Stimulated activated CD4-positive, alpha-beta T cell treated with anti-CD3 and anti-CD28 coated beads, Interleukin-2, amount 100 ng/mL, for 4 hours (primary cell): ENCODE results near the gene ELAVL4.

Experiments used
- DNase-seq: peaks from one replicate; pipeline ENCODE4 v3.0.0-alpha.2; 2020; ENCODE audit warnings: low read depth

The ELAVL4 gene

GRCh38 chr1:50180367-50180766 is 71.6 kb downstream of the ELAVL4 start:
- no peak for DNase-seq

DNA sequence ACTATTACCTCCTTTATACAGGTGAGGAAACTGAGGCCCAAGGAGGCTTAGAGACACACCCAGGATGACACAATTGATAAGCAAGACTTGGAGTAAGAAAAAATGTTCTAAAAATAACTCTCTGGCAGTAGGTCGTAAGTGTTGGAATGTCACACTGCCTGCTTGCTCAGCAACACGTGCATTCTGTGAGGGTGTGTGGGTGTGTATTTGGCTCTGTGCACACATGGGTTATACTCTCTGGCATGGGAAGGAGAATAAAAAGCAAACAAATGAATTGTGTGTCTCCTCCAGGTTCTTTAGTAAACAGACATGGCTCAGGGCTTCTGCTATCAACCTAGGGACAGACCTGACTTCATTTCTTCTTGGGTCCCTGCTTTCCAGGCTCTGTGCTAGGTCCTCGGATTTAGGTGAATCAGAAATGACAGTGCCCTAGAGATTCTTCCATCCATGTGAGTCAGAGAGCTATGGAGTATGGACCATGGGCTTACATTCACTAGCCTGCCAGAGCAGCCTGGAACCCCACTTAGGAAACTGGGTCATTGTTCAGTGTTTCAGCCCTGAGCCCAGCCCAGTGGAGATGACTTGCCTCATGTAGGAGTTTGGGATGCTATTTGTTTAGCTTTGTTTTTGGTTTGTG is 72.4 kb downstream of the ELAVL4 start:
- no peak for DNase-seq

DNA sequence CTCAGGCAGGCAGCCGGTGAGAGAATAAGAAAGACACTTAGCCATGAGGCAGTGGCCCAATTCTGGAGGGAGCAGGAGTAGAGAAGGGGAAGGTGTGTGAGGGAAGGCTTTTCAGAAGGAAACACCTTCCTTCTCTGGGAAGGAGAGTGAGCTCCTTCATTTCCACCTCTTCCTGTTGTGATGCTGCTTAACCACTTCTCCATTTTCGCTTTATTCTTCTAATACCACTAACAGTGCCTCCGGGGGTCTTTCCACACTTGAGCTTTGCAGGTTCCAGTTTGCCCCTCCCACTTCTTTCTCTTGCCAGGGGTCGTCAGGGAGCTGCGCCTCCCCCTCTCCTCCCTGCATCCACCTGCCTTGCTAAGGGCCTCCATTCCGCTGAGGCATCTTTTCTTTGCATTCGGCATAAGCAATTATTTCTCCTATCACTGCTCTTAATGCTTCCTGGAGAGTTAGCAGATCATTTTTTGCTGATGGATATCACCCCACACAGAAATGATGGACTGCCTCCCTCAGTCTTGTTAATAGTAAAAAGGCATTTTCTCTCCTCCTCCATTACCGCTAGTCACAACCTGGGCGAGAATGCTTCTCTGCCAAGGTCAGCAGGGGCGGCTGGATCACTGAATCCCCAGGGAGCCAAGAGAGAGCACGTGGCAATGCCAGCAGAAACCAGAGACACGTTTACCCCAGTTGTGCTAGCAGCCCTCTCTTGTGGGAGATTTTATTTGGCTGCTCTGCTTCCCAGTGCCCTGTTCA is 74.8 kb downstream of the ELAVL4 start:
- no peak for DNase-seq

- no peak for DNase-seq
Measured at GRCh38 chr1:50189369-50189768, 80.6 kb downstream of the ELAVL4 start.

- no peak for DNase-seq
Measured at GRCh38 chr1:50193002-50193401, 84.3 kb downstream of the ELAVL4 start.

GRCh38 chr1:50195205-50195604 is 86.5 kb downstream of the ELAVL4 start:
- no peak for DNase-seq

- DNase-seq: no peak
Measured at GRCh38 chr1:50196081-50196480, 87.4 kb downstream of the ELAVL4 start.

GRCh38 chr1:50197216-50197615 is 88.5 kb downstream of the ELAVL4 start:
- DNase-seq: no peak

- no peak for DNase-seq
Measured at GRCh38 chr1:50208315-50208714, 99.6 kb downstream of the ELAVL4 start.

GRCh38 chr1:50208756-50209155 is 100.0 kb downstream of the ELAVL4 start:
- no peak for DNase-seq

DNA sequence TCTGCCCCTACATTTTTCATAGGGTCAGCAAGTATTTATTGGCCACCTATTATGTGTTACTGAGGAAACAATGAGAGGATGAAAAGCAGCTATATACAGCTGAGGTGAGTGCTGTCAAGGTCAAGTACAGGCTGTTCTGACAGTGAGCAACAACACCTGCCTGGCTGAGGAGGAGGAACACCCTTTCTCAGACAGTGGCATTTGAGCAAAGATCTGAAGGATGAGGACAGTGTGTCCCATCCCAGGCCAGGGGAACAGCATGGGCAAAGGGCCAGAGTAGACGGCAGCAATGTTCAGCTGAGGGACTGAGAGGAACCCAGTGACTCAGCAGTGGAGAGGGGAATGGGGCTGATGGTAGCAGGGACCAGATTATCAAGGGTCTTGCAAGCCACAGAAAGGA is 101.0 kb downstream of the ELAVL4 start:
- DNase-seq: no peak

DNA sequence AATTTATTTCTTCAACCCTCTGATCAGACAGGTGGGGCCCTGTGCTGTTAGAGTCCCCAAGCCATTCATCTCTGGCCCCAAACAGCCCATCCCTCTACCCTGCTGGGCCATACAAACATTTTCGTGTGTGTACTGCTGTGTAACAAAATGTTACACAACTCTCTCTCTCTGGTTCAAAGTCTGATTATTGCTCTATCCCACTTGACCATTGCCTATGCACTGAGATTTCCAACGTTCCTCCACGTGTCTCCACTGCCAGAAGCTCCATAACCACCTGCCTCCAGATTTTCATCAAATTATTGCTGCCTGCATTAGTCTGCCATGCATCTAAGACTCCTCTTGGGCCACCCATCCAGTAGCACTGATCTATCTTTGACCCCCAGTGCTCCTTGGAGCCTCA is 104.8 kb downstream of the ELAVL4 start:
- DNase-seq: no peak

DNA sequence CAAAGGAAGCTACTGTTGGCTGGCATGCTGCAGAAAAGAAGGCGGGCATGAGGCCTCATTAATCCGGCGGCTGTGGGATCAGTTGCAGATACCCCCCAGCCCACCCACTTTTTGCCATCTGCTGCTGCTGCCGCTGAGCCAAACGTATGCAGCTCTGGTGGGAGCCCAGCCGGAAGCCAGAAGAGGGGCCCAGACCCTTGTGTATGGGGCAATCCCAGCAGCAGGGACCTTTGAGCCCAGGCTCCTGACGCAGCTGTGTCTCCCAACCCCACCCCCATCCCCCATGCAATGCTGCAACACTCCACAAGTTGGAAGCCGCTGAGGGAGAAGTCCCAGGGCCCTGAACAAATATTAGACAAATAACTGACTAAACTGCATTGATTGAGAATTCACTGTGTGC is 106.0 kb downstream of the ELAVL4 start:
- no peak for DNase-seq

DNA sequence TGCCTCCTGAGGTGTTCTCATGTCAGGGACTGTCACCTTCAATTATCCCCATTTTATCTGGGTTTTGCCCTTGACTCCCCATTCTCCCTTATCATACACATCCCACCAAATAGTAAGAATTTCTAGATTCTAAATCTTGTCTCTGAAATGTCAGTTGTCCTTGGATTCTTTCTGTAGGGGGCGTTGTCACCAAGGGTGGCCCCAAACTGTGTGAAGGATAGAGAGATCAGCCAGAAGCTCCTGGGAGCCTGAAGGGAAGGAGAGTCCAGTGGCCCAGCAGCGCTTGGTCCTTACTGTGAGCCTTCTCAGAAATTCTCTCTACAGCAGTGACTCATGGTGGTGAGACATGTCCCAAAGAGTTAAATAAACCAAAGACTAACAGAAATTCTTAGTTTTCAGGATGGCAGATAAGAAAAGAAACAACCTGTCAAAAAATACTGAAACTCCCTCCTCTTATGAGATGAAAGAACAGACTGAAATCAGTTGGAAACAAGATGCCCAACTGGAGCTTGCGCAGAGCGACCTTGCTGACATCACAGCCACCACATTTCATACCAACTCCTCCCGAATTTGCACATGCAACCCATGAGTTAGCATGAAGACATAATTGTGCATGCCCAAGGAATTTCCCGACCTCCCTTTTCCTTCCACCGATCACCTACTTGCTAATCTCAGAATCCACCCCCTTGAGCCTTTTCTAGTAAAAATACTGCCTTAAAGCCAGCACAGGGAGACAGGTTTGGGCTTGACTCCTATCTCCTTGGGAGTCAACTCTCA is 109.8 kb downstream of the ELAVL4 start:
- DNase-seq: no peak

DNA sequence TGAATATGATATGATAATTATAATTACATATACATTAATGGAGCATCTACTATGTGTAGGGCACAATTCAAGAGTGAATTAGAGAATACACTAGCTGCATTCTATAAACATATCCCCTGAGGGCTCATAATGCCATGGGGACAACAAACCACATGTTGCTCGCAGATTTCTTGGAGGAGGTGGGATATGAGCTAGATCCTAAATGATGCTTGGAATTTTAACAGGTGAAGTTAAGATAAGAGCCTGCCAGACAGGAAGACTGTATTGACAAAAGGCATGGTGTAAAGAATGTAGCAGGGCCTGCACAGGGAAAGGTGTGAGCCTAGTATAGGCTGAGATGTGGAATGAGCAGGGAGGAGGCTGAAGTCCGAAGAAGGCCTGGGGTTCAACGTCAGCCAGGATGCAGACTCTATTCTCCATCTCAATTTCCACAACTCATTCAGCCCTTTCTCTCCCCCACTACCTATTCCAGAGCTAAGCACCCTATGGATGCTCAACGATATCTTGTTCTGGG is 120.2 kb downstream of the ELAVL4 start:
- DNase-seq: no peak

DNA sequence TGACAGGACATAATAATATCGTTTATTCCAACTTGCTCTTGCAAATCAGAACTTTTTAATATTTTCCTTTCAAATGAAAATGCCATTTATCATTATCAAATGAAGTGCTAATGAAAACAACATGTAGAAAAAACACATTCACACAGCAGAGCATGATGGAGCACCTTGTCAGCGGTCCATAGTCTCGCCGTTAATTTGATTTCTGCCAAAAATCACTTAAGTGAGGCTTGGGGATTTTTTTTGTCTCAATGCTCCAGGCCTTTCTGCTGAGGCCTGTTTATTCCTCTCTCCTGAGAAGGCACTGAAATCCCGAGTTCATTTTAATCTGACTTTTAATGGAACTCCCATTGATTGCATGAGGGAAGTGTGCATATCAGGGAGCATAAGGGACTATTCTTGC is 122.5 kb downstream of the ELAVL4 start:
- DNase-seq: no peak

DNA sequence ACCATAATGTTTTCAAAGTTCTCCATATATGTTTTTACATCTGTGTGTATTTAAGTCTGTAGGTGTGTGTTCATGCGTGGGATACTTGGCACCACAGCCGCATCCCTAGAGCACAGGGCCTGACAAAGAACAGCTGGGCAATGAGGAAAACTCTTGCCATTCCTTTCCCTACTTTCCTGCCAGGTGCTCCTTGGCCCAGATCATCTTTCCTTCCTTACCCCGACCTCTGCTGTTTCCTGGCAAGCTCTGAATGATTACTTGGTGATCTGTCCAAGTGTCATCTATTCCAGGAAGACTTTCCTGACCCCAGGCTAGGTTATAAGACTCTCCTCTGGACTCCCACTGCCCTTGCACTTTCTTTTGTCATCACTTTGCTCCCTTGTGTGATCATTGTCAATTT is 123.6 kb downstream of the ELAVL4 start:
- DNase-seq: no peak

DNA sequence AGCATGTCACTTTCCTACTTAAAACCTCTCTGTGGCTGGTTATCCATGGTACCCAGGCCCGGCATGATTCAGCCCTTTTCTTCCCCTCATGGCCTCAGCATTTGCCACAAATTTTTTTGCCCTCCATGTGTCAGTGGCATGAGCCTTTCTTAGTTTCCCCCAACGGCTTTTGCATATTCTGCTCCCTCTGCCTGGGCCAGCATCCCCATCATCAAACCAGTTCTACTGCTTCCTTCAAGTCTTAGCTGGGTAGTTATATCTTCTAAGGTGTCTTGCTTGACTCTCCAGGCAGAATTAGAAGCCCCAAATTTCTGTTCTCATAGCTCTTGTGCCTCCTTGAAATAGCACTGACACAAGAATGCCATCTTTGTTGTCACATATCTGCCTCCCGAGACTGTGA is 127.9 kb downstream of the ELAVL4 start:
- no peak for DNase-seq

DNA sequence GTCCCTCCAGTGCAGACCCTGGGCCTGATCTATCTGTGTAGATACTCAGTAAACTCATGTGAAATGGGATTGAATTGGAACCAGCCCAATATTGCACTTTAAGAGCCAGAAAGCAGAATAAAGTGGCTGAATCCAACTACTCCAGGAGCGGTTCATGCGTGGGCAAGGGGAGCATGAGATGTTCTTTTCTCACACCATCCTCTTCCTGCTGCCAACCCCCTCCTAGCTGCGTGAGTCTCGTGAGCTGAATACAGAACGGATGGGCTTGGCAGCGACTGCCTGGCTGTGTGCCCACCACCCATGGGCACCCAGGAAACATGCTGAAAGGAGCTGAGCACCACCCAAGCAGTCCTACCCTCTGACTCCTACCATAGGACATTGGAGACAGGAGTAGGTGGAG is 128.3 kb downstream of the ELAVL4 start:
- no peak for DNase-seq

DNA sequence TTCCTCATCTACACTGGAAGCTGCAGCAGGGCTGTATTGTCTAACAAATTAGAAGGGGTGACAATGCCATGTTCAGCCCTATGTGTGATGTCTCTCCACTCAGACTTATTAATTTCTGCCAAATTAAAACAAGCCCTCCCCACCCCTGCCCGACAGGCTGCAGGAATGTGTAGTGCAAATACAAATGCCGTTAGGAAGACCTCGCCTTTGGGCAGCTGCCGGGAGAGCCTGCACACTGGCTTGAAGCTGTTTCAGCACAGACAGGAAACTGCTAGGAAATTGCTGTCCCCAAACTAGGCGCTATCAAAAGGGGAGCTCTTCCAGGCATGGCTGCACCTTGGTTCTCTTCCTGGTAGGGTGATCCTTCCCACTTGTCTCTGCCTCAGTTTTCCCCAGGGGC is 135.2 kb downstream of the ELAVL4 start:
- DNase-seq: no peak

DNA sequence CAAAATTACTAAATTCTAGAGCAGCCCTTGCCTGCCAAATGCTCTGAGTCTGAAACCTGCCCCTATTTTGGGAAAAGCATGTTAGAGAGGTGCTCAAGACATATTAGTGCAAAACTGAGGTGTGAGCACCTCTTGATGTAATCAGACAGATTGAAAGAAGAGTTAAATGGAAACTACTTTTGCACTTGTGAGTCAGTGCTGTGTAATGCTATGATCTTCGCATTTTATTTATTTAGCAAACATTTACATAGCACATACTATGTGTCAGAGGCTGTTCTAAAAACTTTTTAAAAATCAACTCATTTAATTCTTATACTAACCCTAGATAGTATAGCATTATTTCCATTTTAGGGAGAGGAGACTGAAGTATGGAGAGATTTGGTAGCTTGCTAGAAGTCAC is 138.1 kb downstream of the ELAVL4 start:
- no peak for DNase-seq

- DNase-seq: no peak
Measured at GRCh38 chr1:50251702-50252101, 143.0 kb downstream of the ELAVL4 start.

DNA sequence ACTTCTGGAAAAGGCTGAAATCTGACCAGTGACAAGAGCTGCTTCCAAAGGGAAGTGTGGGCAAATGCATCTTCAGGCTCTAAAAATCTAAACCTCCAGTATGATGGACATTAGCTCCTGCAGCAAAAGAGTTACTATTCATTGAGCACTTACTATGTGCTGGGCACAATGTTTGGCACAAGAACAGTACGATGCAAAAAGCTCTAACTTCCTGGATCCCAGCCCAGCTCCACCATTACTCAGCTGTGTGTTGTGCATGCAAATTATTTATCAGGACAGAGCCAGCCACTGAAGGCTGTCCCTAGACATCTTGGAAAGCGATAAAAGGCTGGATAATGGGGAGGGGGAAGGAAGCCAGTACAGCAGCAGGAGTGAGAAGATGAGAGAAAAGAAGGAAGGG is 143.5 kb downstream of the ELAVL4 start:
- no peak for DNase-seq
